NK-92 (cell line): ENCODE results near the gene MAEA.

Experiments used
- DNase-seq: peaks from one replicate; lab custom pipeline; 2025; ENCODE audit not compliant: unreplicated experiment; lab: John Stamatoyannopoulos, UW

MAEA gene

DNA sequence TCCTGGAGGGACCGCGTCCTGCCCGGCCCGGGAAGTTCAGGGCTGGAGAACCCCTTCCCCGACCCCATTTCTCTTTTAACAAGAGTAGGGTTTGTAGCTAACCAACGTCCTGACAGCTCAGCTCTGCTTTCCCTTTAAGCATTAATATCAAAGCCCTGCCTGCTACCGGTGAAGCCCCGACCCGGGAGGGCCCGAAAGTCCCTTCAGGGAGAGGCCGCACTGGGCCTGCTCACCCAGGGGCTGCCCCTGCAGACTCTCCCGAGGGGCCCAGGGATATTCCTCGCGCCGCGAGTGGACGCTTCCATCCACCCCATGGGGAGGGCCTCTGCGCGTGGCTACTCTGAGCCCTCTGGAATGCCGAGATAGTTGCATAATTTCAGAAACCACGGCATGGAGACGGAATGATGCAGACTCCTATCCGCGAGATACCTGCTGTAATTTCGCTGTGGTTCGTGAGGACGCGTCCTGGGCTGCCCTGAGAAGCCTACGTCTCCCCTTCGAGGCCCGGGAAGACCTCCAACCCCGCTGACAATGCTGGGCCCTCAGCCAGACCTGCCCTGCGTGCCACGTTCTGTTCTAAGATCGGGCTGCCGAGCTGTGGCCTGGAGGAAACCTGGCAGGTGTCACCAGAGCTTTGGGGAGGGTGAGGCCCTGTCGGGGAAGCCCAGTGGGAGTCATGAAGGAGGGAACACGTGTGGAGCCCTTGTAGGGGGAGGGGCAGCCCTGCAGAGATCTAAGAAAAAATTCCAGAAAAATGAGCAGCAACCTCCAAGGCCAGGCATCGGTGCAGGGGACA lies 39.8 kb upstream of the MAEA start:
- DNase-seq, result no peak

DNA sequence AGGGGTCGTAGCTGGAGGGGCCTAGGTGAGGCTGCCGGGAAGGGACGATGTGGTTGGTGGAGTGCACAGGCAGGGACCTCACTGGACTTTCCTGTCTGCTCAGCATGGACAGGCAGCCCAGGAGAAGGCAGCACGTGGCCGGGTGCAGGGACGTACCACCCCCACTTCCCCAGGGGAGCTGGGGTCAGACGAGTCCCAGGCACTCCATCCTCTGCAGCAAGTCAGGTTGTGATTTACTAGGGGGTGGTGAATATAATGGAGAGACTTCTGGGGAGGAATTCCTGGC lies 39.2 kb upstream of the MAEA start:
- DNase-seq, result no peak

DNA sequence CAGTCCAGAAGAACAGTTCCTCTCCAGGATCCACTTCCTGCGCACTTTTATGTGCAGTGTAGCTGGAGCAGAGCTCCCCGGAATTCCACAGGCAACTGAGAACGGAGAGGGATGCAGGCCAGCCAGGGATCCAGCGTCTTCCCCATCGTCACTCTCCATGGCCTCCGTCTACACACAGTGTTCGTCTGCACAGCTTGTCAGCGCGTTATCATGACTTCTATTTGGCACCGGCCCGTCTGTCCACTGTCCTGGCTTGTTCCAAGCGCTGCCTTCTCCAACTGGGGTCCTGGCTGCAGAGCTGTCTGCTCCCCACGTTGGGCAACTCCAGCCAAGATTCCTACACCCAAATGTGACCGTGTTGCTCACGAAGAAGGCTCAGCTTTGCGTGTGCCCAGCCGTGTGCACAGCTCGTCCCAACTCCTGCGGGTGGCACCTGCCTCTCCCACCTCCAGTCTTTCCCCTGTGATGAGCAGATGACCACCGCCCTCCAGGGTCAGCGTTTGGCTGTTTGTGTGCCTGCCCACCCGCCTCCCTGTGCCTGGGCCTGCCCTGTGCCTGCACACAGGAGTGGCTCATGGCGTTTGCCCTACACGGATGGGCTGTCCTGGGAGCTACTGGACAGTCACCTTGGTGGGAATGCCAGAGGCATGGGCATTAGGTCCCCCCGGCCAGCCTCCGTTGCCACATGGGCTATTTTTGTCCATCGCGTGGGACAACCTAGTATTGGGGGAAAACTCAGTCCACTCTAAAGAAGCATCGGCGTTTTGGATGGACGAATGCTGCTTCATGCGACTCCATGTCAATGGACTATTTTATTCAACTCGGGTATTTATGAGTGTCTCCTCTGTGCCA lies 38.5 kb upstream of the MAEA start:
- no peak for DNase-seq

DNA sequence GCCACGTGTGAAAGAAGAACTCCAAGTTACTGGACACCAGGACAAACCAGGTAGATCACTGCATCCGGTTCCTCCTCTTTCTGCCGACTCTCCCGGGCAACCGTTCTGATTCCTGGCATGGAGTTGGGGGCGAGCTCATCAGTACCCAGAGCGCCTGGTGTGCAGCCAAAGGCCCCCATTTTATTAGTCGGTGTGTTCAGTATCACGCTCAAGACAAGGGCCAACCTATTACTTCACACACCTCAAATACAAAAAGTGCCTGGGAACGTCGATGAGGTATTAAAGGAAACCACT lies 38.0 kb upstream of the MAEA start:
- DNase-seq, result no peak

DNA sequence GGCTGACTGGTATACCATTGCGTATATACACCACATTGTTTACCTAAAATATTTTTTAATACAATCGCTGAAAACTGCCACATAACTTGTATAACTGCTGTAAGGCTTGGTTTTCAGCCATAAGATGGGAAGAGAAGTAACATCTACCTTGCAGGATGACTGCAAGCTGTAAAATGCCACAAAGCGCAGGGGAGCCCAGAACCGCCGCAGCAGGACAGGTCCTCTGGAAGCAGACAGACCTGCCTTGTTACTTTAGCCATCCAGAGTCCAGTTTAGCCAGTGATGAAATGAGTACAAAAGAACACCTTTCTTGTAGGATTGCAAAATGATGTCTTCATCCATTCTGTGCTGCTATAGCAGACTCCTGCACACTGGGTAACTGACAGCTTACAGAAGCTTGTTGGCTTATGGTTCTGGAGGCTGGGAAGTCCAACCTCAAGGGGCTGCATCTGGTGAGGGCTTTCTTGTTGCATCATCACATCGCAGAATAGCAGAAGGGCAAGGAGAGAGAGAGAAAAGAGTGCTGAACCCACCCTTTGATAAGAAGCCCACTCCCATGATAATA lies 36.7 kb upstream of the MAEA start:
- DNase-seq, result no peak

DNA sequence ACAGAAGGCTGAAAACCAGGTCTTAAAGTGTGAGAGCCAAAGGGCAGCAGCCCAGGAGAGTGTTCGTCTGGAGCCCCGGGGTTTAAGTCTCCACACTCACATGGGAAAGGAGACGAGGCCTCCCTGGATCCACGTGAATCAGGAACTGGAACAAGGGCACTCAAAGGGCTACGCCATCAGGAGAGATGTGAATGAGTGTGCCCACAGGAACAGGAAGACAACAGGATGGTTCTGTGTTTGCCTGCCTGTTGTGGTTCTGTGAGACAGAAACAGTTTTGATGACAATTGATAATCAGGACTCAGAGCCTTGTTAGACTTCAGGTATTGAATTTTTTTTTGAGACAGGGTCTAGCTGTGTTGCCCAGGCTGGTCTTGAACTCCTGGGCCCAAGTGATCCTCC lies 35.9 kb upstream of the MAEA start:
- no peak for DNase-seq

DNA sequence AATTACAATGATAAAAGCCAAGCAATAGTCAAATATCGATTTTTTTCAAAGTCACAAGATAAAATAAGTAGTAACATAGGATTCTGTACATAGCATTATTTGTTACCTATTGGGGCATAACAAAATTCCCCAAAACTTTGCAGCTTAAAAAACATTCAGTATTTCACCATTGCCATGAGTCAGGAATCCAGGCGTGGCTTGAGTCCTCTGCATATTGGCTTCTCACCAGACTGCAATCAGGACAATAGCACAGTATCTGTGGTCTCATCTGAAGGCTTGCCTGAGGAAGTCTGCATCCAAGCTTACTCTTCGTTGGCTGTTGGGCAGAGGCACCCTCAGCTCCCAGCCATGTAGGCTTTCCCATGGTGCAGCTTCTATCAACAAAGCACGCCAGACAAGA lies 34.5 kb upstream of the MAEA start:
- no peak for DNase-seq

DNA sequence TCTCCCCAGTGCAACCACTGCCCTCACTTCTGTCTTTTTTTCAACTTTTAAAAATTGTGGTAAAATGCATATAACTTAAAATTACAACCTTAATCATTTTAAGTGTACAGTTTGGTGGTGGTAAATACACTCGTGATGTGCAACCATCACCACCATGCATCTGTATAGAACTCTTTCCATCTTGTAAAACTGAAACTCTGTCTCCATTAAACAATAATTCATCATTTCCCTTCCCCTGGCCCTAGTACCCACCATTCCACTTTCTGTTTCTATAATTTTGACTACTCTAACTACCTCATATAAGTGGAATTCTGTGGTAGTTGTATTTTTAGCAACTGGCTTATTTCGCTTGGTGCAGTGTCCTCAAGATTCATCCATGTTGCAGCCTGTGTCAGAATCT lies 34.0 kb upstream of the MAEA start:
- no peak for DNase-seq

DNA sequence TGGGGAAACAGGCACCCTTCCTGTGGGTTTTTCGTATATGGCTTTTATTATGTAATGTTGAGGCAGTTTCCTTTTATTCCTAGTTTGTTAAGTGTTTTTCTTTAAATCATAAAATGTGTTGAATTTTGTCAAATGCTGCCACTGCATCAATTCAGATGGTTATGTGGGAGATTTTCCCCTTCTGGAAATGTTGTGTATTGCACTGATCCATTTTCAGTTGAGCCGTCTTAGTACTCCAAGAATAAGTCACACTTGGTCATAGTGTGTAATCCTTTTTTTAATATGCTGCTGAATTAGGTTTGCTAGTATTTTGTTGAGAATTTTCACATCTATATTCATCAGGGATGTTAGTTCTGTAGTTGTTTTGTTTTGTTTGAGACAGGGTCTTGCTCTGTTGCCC lies 31.2 kb upstream of the MAEA start:
- DNase-seq, result no peak

DNA sequence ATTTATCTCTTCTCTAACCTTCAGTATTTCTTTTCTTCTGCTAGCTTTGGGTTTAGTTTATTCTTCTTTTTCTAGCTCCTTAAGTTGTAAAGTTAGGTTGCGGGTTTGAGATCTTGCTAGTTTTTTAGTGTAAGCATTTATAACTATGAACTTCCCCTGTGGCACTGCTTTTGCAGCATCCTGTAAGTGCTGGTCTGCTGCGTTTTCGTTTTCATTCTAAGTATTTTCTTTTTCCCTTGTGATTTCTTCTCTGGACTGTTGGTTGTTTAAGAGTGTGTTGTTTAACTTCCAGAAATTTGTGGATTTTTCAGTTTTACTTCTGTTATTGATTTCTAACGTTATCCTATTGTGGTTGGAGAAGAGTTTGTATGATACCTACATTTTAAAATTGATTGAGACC lies 29.7 kb upstream of the MAEA start:
- no peak for DNase-seq

DNA sequence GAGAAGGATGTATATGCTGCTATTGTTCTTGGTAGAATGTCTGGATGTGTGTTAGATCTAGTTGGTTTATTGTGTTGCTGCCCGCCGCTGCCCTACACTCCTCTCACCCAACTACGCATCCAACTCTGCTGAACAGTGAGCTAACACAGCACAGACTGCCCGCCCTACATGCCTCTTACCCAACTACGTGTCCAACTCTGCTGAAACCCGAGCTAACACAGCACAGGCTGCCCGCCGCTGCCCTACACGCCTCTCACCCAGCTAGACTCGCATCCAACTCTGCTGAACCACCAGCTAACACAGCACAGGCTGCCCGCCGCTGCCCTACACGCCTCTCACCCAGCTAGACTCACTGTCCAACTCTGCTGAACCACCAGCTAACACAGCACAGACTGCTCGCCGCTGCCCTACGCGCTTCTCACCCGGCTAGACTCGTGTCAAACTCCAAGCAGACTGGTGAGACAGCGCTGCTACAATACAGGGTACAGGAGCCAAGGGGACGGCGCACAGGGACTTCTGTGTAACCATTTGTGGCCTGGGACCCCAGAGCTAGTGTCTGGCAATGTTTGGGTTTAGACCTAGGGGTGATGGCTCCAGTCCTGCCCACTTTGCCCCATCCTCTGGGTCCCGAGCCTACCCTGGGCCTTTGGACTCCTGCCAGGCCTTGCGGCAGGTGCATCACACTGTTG lies 29.1 kb upstream of the MAEA start:
- no peak for DNase-seq

DNA sequence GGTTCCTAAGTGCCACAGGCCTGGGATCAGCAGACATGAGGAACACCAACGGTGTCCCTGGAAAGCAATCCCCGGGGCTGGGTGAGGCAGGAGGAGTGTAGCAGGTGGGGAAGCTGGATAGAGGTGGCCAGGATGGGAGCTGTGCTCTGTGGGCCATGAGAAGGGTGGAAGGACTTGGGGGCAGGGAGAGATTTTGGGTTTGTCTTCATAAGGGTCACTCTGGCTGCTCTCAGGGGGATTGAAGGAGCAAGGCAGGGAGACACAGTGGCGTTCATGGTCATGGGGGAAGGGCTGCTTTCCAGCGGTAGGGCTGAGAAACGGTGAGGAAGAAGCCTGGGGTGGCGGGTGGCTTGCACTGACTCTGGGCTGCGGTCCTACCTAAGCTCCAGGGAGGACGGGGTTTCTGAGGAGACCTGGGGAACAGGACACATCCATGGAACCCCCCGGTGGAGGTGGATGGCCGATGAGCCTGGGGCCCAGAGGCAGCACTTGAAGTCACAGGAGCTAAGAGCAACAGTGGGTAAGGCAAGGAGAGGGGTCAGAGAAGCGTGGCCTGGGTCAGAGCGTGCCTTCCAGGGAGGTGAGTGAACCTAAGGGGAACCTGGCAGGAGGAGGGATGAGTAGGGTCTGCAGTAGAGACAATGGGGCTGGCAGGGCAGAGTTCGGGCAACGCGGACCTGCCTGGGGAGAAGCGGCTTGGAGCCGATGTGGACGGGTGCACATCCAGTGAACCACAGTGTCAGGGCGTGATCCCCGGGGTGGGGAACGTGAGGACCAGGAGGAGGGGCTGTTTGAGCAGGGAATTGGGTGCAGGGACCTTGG lies 28.4 kb upstream of the MAEA start:
- DNase-seq, result no peak

DNA sequence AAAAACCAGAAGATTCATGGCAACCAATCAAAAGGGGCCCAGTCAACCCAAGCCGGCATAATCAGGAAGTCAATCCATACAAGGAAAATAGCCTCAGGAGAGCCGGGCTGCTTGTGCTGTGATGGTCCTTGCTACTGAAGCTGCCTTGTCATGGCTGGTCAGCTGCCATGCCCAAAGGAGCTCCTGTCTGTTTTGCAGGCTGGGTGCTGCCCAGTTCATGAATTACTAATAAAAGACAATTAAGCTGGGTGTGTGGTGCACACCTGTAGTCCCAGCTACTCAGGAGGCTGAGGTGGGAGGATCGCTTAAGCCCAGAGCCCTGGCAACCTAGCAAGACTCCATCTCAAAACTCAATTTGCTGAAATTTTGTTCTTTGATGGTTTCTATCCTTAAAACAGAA lies 24.7 kb upstream of the MAEA start:
- DNase-seq, result no peak

DNA sequence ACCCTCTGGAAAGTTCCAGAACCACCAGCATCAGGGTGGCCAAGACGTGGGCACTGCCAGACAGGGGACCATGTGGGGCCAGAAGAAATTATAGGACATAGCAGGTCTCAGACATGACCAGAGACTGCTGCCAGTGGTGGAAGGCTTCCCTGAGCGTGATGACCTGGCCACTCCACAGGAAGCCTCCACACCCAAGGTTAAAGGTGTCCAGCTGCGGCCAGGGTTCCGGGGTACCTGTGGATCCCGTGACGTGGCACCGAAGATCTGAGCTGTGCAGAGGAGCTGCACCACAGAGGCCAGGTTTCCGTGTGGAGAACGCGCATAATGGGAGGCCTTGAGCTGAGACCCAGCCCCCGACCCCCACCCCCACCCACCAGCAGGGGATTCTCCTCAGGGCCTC lies 24.3 kb upstream of the MAEA start:
- DNase-seq, result no peak

DNA sequence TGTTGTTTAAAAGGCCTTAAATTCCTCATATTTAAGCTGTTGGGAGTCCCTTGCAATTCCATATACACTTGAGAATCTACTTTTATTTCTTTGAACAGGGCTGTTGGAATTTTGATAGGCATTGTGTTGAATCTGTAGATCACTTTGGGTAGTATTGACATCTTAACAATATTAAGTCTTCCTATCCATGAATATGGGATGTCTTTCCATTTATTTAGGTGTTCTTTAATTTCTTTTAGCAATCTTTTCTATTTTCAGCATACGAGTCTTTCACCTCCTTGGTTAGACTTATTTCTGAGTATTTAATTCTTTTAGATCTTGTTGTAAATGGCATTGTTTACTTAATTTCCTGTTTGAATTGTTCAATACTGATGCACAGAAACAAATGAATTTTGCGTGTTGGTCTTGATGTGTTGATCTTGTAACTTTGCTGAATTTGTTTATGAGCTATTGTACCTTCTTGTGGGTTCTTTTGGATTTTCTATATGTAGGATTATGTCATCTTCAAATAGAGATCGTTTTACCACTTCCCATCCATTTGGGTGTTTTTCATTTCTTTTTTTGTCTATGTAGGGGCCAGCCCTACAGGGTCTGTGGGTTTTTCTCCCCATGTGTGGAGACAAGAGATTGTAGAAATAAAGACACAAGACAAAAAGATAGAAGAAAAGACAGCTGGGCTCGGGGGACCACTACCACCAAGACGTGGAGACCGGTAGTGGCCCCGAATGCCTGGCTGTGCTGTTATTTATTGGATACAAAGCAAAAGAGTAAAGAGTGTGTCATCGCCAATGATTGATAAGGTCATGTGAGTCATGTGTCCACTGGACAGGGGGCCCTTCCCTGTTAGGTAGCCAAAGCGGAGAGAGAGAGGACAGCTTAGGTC lies 22.6 kb upstream of the MAEA start:
- no peak for DNase-seq

DNA sequence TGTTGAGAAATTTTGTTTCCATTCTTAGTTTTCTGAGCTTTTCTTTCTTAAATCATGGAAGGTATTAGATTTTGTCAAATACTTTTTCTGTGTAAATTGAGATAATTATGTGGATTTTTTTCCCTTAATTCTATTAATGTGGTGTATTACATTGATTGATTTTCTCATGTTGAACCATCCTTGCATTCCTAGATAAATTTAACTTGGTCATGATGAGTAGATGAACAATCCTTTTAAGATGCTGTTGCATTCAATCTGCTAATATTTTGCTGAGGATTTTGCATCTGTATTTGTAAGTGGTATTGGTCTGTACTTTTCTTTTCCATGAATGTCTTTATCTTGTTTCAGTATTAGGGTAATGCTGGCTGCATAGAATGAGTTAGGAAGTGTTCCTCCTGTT lies 20.5 kb upstream of the MAEA start:
- DNase-seq, result no peak

DNA sequence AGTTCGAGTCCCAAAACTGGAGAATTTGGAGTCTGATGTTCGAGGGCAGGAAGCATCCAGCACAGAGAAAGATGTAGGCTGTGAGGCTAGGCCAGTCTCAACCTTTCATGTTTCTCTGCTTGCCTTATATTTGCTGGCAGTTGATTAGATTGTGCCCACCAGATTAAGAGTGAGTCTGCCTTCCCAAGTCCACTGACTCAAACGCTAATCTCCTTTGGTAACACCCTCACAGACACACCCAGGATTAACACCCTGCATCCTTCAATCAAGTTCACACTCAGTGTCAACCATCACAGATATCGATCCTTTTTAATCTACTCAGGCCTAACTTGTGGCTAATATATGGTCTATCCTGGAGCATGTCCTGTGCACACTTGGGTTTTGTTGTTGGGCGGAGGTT lies 18.0 kb upstream of the MAEA start:
- DNase-seq, result no peak

DNA sequence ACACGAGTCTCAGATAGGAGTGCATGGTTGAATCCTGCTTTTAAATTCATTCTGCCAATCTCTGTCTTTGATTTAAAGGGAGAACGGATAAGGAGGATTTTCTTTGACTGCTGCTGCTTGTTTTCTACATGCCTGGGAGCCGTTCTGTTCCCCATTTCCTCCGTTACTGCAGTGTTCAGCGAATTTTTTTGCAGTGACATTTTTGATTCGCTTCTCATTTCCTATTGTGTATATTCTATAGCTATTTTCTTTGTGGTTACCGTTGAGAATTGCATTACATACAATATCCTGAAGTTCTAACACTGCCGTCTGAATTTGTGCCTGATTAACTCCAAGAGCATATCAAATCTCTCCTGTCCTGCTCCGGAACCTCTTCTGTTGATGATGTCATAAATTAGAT lies 14.8 kb upstream of the MAEA start:
- DNase-seq, result no peak

DNA sequence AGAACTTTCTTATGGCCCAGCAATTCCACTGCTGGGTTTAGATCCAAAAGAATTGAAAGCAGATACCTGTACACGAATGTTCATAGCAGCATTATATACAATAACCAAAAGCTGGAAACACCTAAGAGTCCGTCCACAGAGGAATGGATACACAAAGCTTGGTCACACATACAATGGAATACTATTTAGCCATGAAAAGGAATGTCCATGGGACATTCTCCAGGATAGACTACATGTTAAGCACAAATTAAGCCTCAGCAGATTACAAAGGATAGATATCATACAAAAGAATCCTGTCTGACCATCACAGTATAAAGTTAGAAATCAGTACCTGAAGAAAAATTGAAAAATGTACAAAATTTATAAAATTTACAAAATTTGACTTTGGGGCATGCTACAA lies 12.7 kb upstream of the MAEA start:
- no peak for DNase-seq
